GM12878 (cell line): ENCODE results near the gene POU2F3. TPM values are rescaled to one million over a fixed set of nuclear protein-coding genes. Genes with fewer than 3 reads are reported as not detected.

ENCODE experiments used
- ATAC-seq: fragments of 200-7000 bp; cut with Tn5 transposase; 3 replicates; pipeline ENCODE4 v1.9.1; 2020; ENCODE audit warnings: mild to moderate bottlenecking, moderate library complexity
- BruUV-seq: library from RNA; stranded (reverse); fragments of 400-500 nt; replicated peaks from 2 replicates; lab custom pipeline; 2021; lab: Mats Ljungman, UMichigan
- CTCF ChIA-PET: fragments of 300-600 bp; sonication (Branson Sonifier 250); formaldehyde crosslinking; extraction: SDS; loops from one replicate; lab custom pipeline; 2021; ENCODE audit warnings: inconsistent platforms; lab: Yijun Ruan, JAX
- POLR2A ChIA-PET: fragments of 350-600 bp; formaldehyde crosslinking; extraction: SDS; loops from one replicate; lab custom pipeline; 2021; ENCODE audit warnings: inconsistent platforms; lab: Charles Lee
- RAD21 ChIA-PET: fragments of 300-600 bp; sonication (Branson Sonifier 250); formaldehyde crosslinking; loops from one replicate; lab custom pipeline; 2023; ENCODE audit warnings: antibody characterized with exemption; ENCODE audit not compliant: unreplicated experiment; lab: Charles Lee
- SMC1A ChIA-PET: fragments of 300-600 bp; sonication (Branson Sonifier 250); formaldehyde crosslinking; loops from one replicate; lab custom pipeline; 2023; ENCODE audit not compliant: unreplicated experiment, uncharacterized antibody; lab: Charles Lee
- DNase-seq: peaks from one replicate; pipeline ENCODE4 v3.0.0-alpha.2; 2011; ENCODE audit warnings: low read depth, low spot score
- FAIRE-seq: peaks from 3 replicates; lab custom pipeline; 2011; peaks lifted over from hg19 to GRCh38; lab: Jason Lieb, UNC
- H2AFZ ChIP-seq: 2 replicates; pipeline ENCODE4 v1.6.0; 2011; ENCODE audit warnings: low read depth, low read length, control low read depth; ENCODE audit not compliant: control insufficient read depth
- H3K27ac ChIP-seq: 2 replicates; pipeline ENCODE4 v1.5.1; 2011; ENCODE audit warnings: control low read depth; ENCODE audit not compliant: control insufficient read depth, insufficient read depth
- H3K27me3 ChIP-seq, 2 experiments: replicated peaks in 1 of 2; 2 replicates each; pipeline versions ENCODE4 v1.6.0 to v1.6.1; 2011; ENCODE audit warnings: low read length in 1 of 2; ENCODE audit not compliant: control insufficient read depth in 2 of 2, insufficient read depth in 2 of 2
- H3K36me3 ChIP-seq, 2 experiments: 2 replicates each; pipeline ENCODE4 v1.5.1; 2011; ENCODE audit warnings: low read length in 1 of 2; ENCODE audit not compliant: control insufficient read depth in 2 of 2, insufficient read depth in 2 of 2
- H3K4me1 ChIP-seq: 2 replicates; pipeline ENCODE4 v1.6.1; 2011; ENCODE audit warnings: mild to moderate bottlenecking, low read length, moderate library complexity, mixed read lengths; ENCODE audit not compliant: control insufficient read depth, insufficient read depth
- H3K4me2 ChIP-seq: 2 replicates; pipeline ENCODE4 v1.6.0; 2011; ENCODE audit warnings: control low read depth; ENCODE audit not compliant: control insufficient read depth, insufficient read depth
- H3K4me3 ChIP-seq: fragments of 200-600 bp; sonication (generic); 2 replicates; pipeline ENCODE4 v1.5.1; 2016
- H3K79me2 ChIP-seq: 2 replicates; pipeline ENCODE4 v1.6.0; 2011; ENCODE audit warnings: low read length; ENCODE audit not compliant: control insufficient read depth, insufficient read depth
- H3K9ac ChIP-seq: 2 replicates; pipeline ENCODE4 v1.8.0; 2011; ENCODE audit warnings: low read length, control low read depth, mixed read lengths; ENCODE audit not compliant: control insufficient read depth, insufficient read depth
- H3K9me3 ChIP-seq: replicated peaks from 3 replicates; pipeline ENCODE4 v1.5.1; 2011; ENCODE audit warnings: mild to moderate bottlenecking, low read length; ENCODE audit not compliant: control insufficient read depth, insufficient read depth
- H4K20me1 ChIP-seq: 2 replicates; pipeline ENCODE4 v1.6.0; 2011; ENCODE audit not compliant: control insufficient read depth, insufficient read depth
- CHD4 ChIP-seq: fragments of 200-600 bp; sonication (generic); IDR thresholded peaks from 2 replicates; pipeline ENCODE4 v1.6.1; 2016; ENCODE audit warnings: mild to moderate bottlenecking
- IRF4 ChIP-seq: IDR thresholded peaks from 2 replicates; pipeline ENCODE4 v1.6.1; 2011; ENCODE audit warnings: low read depth, low read length
- MTA2 ChIP-seq: fragments of 450-650 bp; IDR thresholded peaks from 2 replicates; pipeline ENCODE4 v1.6.1; 2016; ENCODE audit warnings: low read depth, mild to moderate bottlenecking, moderate library complexity
- PKNOX1 ChIP-seq: fragments of 450-650 bp; IDR thresholded peaks from 2 replicates; pipeline ENCODE4 v1.6.1; 2016; ENCODE audit warnings: mild to moderate bottlenecking
- POLR2AphosphoS2 ChIP-seq: IDR thresholded peaks from 2 replicates; pipeline ENCODE4 v1.6.1; 2011; ENCODE audit warnings: low read depth, mild to moderate bottlenecking, low read length, improper control_type of control experiment, moderate library complexity
- PRDM15 ChIP-seq: fragments of 450-650 bp; formaldehyde crosslinking; IDR thresholded peaks from 2 replicates; pipeline ENCODE4 v1.4.0; 2020; ENCODE audit warnings: mild to moderate bottlenecking, moderate library complexity
- SREBF2 ChIP-seq: IDR thresholded peaks from 2 replicates; pipeline ENCODE4 v1.6.1; 2012; ENCODE audit warnings: mild to moderate bottlenecking, low read length
- ZNF207 ChIP-seq: fragments of 450-650 bp; IDR thresholded peaks from 2 replicates; pipeline ENCODE4 v1.6.1; 2014; ENCODE audit warnings: antibody characterized with exemption, mild to moderate bottlenecking, borderline replicate concordance
- ZNF217 ChIP-seq: fragments of 450-650 bp; IDR thresholded peaks from 2 replicates; pipeline ENCODE4 v1.6.1; 2017; ENCODE audit warnings: antibody characterized with exemption, mild to moderate bottlenecking
- ZNF384 ChIP-seq: IDR thresholded peaks from 2 replicates; pipeline ENCODE4 v1.6.1; 2012; ENCODE audit warnings: low read depth, mild to moderate bottlenecking, low read length, improper control_type of control experiment, borderline replicate concordance
- ZNF687 ChIP-seq: fragments of 450-650 bp; IDR thresholded peaks from 2 replicates; pipeline ENCODE4 v1.6.1; 2017; ENCODE audit warnings: mild to moderate bottlenecking, moderate library complexity
- WGBS: methylation state at CpG from one replicate; pipeline ENCODE4 v1.1.6; 2016; ENCODE audit warnings: low lambda C conversion rate; ENCODE audit not compliant: insufficient replicate concordance, insufficient coverage; ENCODE audit errors: missing lambda C conversion rate; 5-methylcytosine and 5-hydroxymethylcytosine counted together
- in situ Hi-C: fragments of 300-500 bp; cut with MboI; formaldehyde crosslinking; loops from 9 replicates; pipeline ENCODE4 v1.14.3; 2018; ENCODE audit warnings: mixed read lengths
- intact Hi-C: fragments of 100-400 bp; cut with micrococcal nuclease; formaldehyde crosslinking; loops from one replicate; pipeline ENCODE4 v1.14.2; 2022; ENCODE audit not compliant: unreplicated experiment
- polyA plus RNA-seq, 11 experiments: library from polyadenylated mRNA; depleted of rRNA in 4 of 11; unstranded in 6 of 11; stranded (reverse) in 5 of 11; fragments of >200 nt; fragmentation: Nextera tagmentation in 4 of 11; fragmentation: Illumina TruSeq in 1 of 11; extraction: Ambion mirVana in 4 of 11; extraction: Trizol in 1 of 11; gene quantifications; 1 replicate in 1 of 11; 2 replicates in 10 of 11; pipeline versions ENCODE4 v1.2.1 to v1.2.3, GENCODE V29; 2011 to 2016; ENCODE audit warnings: inconsistent platforms in 2 of 11, missing spikeins in 2 of 11, low read depth in 1 of 11
- total RNA-seq, 4 experiments: library from RNA; depleted of rRNA in 3 of 4; stranded (reverse); fragments of >200 nt in 3 of 4; fragmentation: Illumina TruSeq in 1 of 4; extraction: Trizol in 1 of 4; gene quantifications; 2 replicates each; pipeline versions ENCODE4 v1.2.1 to v1.2.3, GENCODE V29; 2013 to 2021
- TF ChIP-seq, protein P1 (sequence below): fragments of 450-650 bp; IDR thresholded peaks from 2 replicates; pipeline ENCODE4 v1.6.1; 2018; ENCODE audit warnings: mild to moderate bottlenecking, low read depth, moderate library complexity; ENCODE audit not compliant: partially characterized antibody

POU2F3 gene
- total and polyA plus RNA-seq, 10 of the 15 experiments (the other 5 are each of a cell fraction or from before 2014, with no cell fraction given), result 0.09 to 4.4 (median 0.33) TPM

GRCh38 chr11:120260616-120261015 lies 20.7 kb downstream of the POU2F3 start:
- Histone ChIP-seq H3K36me3 (no peaks in the 10 kb centered on the region), H3K4me2 (no peak overlapping the region), H3K79me2 (no peaks in the 10 kb centered on the region), H3K4me1 (peaks cover under 1% of the 10 kb centered on the region; the same call in 1 of the 2 replicates), H3K9me3 (no peaks in the 10 kb centered on the region), H3K4me3 (no peak overlapping the region), H3K27me3 (peaks cover 0 to 7% of the 10 kb centered on the region in 2 experiments; a peak in 3 of 4 replicates), H3K9ac (no peak overlapping the region), H3K27ac (no peak overlapping the region), H4K20me1 (no peaks in the 10 kb centered on the region), H2AFZ (no peak overlapping the region)
- 22% methylated on average over 7 of the region's 7 CpGs for WGBS
- in situ Hi-C loops (no loop called here), intact Hi-C loops (no loop called here)
- ATAC-seq (no peak), FAIRE-seq (no peak), DNase-seq (no peak)
- SMC1A ChIA-PET, result interaction anchor here (1.0 to 1.3 kb wide), 3 partner anchors 13 to 40 kb away, joined by 3 to 5 read pairs (median 3); no protein-coding TSS in a partner anchor
- BruUV-seq, result no TSS peak
- CTCF ChIA-PET, result interaction anchor here (1.3 to 21.3 kb wide), 3 partner anchors 13 to 41 kb away, joined by 3 to 296 read pairs (median 5); no protein-coding TSS in a partner anchor
- RAD21 ChIA-PET, result interaction anchor here (1.4 kb wide), 1 partner anchor 40 kb away, joined by 5 read pairs; no protein-coding TSS in a partner anchor
- POLR2A ChIA-PET, result interaction anchor here (1.2 to 1.4 kb wide), 2 partner anchors 12 to 15 kb away, joined by 4 to 6 read pairs; no protein-coding TSS in a partner anchor
- TF ChIP-seq CHD4, result no peak
- TF ChIP-seq ZNF217, result no peak
- TF ChIP-seq ZNF207, result no peak
- no peak for TF ChIP-seq MTA2
- no peak for TF ChIP-seq PKNOX1
- no peak for TF ChIP-seq SREBF2
- TF ChIP-seq ZNF384, result no peak
- TF ChIP-seq, protein P1, sequence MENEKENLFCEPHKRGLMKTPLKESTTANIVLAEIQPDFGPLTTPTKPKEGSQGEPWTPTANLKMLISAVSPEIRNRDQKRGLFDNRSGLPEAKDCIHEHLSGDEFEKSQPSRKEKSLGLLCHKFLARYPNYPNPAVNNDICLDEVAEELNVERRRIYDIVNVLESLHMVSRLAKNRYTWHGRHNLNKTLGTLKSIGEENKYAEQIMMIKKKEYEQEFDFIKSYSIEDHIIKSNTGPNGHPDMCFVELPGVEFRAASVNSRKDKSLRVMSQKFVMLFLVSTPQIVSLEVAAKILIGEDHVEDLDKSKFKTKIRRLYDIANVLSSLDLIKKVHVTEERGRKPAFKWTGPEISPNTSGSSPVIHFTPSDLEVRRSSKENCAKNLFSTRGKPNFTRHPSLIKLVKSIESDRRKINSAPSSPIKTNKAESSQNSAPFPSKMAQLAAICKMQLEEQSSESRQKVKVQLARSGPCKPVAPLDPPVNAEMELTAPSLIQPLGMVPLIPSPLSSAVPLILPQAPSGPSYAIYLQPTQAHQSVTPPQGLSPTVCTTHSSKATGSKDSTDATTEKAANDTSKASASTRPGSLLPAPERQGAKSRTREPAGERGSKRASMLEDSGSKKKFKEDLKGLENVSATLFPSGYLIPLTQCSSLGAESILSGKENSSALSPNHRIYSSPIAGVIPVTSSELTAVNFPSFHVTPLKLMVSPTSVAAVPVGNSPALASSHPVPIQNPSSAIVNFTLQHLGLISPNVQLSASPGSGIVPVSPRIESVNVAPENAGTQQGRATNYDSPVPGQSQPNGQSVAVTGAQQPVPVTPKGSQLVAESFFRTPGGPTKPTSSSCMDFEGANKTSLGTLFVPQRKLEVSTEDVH, result no peak
- no peak for TF ChIP-seq IRF4
- TF ChIP-seq ZNF687, result no peak
- TF ChIP-seq PRDM15 (CRISPR knock-in tag), result no peak
- no peak for TF ChIP-seq POLR2AphosphoS2
